ENCODE results near the gene TGFBR2.

The TGFBR2 gene

GRCh38 chr3:30707825-30708224, 101.4 kb downstream of the TGFBR2 start:
- Histone ChIP-seq H3K27ac (no peak overlapping the region), H3K27me3 (replicated peaks) (no peaks in the 10 kb centered on the region), H3K4me3 (ENCODE audit: low read depth, low read length) (no peak overlapping the region), H3K36me3 (replicated peaks) (no peaks in the 10 kb centered on the region)
- TF ChIP-seq, protein P1, sequence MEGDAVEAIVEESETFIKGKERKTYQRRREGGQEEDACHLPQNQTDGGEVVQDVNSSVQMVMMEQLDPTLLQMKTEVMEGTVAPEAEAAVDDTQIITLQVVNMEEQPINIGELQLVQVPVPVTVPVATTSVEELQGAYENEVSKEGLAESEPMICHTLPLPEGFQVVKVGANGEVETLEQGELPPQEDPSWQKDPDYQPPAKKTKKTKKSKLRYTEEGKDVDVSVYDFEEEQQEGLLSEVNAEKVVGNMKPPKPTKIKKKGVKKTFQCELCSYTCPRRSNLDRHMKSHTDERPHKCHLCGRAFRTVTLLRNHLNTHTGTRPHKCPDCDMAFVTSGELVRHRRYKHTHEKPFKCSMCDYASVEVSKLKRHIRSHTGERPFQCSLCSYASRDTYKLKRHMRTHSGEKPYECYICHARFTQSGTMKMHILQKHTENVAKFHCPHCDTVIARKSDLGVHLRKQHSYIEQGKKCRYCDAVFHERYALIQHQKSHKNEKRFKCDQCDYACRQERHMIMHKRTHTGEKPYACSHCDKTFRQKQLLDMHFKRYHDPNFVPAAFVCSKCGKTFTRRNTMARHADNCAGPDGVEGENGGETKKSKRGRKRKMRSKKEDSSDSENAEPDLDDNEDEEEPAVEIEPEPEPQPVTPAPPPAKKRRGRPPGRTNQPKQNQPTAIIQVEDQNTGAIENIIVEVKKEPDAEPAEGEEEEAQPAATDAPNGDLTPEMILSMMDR (IDR thresholded peaks at IDR 0.05; ENCODE audit: low read depth, low read length, missing control alignments): no peak
- DNase-seq: no peak
- in situ Hi-C loops (cut with HindIII; ENCODE audit: low pct_ligation_motif_present, low sequenced_read_pairs): no loop called here

DNA sequence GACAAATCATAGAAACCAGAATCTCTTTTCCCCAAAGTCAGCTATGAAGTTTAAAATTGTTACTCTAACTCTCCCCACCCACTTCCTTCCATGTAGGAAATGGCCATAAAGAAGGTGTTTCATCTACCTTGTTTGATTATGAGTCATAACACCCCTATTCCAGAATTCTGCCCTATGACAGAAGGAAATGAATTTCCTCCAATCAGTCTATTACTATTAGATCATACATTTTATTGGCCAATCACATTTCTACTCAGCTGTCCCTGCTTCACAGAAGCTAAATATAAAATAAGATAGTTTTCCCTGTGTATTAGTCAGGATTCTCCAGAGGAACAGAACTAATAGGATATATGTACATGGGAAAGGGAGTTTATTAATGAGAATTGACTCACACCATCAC, 102.1 kb downstream of the TGFBR2 start:
- no peak overlapping the region for H3K27ac ChIP-seq
- TF ChIP-seq, protein P1 (IDR thresholded peaks at IDR 0.05; ENCODE audit: low read depth, low read length, missing control alignments): no peak
- DNase-seq: no peak
- no peaks in the 10 kb centered on the region for H3K27me3 ChIP-seq (replicated peaks)
- in situ Hi-C loops (cut with HindIII; ENCODE audit: low pct_ligation_motif_present, low sequenced_read_pairs): no loop called here
- no peaks in the 10 kb centered on the region for H3K36me3 ChIP-seq (replicated peaks)
- H3K4me3 ChIP-seq (ENCODE audit: low read depth, low read length): no peak overlapping the region

- H3K27ac ChIP-seq: no peak overlapping the region
- in situ Hi-C loops (cut with HindIII; ENCODE audit: low pct_ligation_motif_present, low sequenced_read_pairs): no loop called here
Observed at GRCh38 chr3:30710017-30710416, 103.6 kb downstream of the TGFBR2 start.

DNA sequence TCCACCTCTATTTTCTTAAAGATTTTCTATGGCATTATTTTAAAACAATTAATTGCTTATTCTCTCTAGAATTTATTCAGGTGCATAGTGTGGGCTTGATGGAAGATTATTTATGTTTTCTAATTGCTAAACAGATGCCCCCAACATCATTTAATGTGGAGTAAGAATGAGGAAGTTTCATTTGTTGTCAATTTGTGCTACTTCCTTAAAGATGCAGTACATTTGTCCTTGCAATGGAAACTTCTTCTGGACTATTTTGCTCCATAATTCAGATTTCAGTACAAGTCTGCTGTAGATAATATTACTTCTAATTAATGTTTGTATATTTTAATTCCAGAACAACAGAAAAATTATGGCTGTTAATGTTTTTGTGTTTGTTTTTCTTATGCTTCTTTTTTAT, 104.8 kb downstream of the TGFBR2 start:
- H3K36me3 ChIP-seq (replicated peaks): no peaks in the 10 kb centered on the region
- in situ Hi-C loops (cut with HindIII; ENCODE audit: low pct_ligation_motif_present, low sequenced_read_pairs): no loop called here
- H3K27ac ChIP-seq: no peak overlapping the region
- no peak overlapping the region for H3K4me3 ChIP-seq (ENCODE audit: low read depth, low read length)
- DNase-seq: no peak
- TF ChIP-seq, protein P1 (IDR thresholded peaks at IDR 0.05; ENCODE audit: low read depth, low read length, missing control alignments): no peak
- H3K27me3 ChIP-seq (replicated peaks): no peaks in the 10 kb centered on the region

More at GRCh38 chr3:30710017-30710416, 103.6 kb downstream of the TGFBR2 start:
- DNase-seq: no peak
- TF ChIP-seq, protein P1 (IDR thresholded peaks at IDR 0.05; ENCODE audit: low read depth, low read length, missing control alignments): no peak
- Histone ChIP-seq H3K4me3 (ENCODE audit: low read depth, low read length) (no peak overlapping the region), H3K27me3 (replicated peaks) (no peaks in the 10 kb centered on the region), H3K36me3 (replicated peaks) (no peaks in the 10 kb centered on the region)

DNA sequence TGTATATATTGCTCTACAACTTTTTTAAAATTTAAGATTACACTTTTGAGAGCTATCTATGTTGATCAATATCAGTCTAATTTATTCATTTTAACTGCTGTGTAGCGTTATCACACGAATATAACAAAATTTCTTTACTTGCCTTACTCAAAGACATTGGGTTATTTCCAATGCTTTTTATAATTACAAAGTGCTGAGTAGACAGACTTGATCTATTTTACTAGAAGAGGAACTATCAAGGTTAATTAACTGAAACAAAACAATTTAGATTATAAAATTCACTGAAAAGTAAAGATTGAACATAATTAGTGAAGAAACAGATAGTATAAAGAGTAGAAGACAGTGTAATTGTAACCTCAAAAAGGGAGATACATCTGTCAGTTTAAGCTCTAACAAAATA, 105.5 kb downstream of the TGFBR2 start:
- Histone ChIP-seq H3K4me3 (ENCODE audit: low read depth, low read length) (no peak overlapping the region), H3K27ac (no peak overlapping the region)

GRCh38 chr3:30712991-30713390, 106.6 kb downstream of the TGFBR2 start:
- no peak for DNase-seq
- Histone ChIP-seq H3K27me3 (replicated peaks) (no peaks in the 10 kb centered on the region), H3K4me3 (ENCODE audit: low read depth, low read length) (no peak overlapping the region), H3K27ac (no peak overlapping the region), H3K36me3 (replicated peaks) (no peaks in the 10 kb centered on the region)
- TF ChIP-seq, protein P1 (IDR thresholded peaks at IDR 0.05; ENCODE audit: low read depth, low read length, missing control alignments): no peak
- in situ Hi-C loops (cut with HindIII; ENCODE audit: low pct_ligation_motif_present, low sequenced_read_pairs): no loop called here

More for the DNA sequence above, 105.5 kb downstream of the TGFBR2 start:
- DNase-seq: no peak
- no peaks in the 10 kb centered on the region for H3K36me3 ChIP-seq (replicated peaks)
- in situ Hi-C loops (cut with HindIII; ENCODE audit: low pct_ligation_motif_present, low sequenced_read_pairs): no loop called here
- TF ChIP-seq, protein P1 (IDR thresholded peaks at IDR 0.05; ENCODE audit: low read depth, low read length, missing control alignments): no peak
- H3K27me3 ChIP-seq (replicated peaks): no peaks in the 10 kb centered on the region
